ENCODE results near the gene PCAT7.
A peak's percentile ranks its signal among the peaks of the same experiment; 100 is the strongest.
"Not testable (repeated sequence)": the region's sequence is repeated elsewhere in the genome, so short reads cannot be mapped to it uniquely, and the experiment has no call there.

The PCAT7 gene

DNA sequence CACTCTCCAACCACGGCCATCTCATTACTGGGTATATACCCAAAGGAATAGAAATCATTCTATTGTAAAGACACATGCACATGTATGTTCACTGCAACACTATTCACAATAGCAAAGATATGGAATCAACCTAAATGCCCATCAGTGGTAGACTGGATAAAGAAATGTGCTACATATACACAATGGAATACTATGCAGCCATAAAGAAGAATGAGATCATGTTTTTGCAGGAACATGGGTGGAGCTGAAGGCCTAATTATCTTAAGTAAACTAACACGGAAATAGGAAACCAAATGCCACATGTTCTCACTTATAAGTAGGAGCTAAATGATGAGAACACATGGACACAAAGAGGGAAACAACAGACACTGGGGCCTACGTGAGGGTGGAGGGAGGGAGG is 9.4 kb downstream of the PCAT7 start:
- not testable (repeated sequence) for DNase-seq

DNA sequence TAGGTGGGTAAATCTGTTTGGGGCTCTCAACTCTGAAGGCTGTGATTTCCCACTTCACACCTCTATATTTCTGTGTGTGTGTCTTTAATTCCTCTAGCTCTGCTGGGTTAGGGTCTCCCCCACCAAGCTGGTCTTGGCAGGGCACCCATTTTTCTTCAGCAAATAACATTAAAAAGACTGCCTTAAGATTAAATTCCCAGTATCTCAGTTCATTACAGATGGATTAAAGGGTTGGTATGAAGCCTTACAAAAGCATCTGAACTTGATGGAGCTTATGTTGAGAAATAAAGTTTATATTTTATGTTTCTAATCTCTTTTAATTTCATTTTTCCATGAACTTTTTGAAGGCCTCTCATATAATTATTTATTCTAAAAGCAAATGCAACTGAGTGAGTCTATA is 11.7 kb downstream of the PCAT7 start:
- DNase-seq = no peak

DNA sequence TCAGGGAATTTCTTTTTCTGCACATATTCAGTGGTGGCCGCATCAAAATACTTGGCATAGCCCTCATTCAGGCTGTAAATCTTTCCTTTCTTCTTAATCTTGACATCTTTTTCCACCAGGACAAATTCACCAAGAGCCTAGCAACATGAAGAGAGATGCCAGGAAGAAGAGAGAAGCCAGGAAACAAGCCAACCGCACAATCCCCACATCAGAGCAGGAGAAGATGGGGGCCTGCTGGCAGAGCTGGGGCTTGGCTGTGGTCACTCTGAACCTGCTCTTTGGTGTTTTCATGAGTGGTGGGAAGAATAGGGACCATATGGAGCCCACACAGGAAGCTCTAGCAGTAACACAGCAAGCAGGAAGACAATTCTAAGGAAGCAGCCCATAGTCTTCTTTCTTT is 12.4 kb downstream of the PCAT7 start:
- no peak for DNase-seq

DNA sequence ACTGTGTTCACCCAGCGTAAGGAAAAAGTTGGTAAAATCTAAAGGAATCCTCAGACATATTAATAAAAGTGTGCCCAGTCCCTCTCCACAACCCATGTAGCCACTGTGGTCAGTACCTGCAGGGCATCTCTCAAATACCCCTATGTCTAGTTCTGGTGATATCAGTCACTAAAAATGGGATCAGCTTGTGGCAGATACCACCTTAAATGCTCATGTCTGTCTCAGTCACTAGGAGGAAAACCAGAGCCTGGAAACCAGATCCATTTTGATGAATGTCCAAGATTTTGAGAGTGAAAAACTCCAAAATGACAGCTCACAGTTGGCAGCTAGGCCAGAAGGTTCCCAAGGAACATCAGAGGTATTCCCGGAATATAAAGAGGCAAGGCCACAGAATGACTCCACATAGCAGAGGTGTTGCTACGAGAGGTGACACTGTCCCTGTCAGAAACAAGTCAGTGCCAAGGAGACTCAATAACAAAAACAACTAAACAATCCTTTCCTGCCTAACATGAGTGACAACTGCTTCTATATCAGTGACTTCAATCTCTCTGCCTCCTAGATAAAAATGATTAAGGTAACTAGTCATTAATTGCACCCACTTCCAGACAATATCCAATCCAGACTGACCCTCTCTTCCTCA is 13.5 kb downstream of the PCAT7 start:
- no peak for DNase-seq

DNA sequence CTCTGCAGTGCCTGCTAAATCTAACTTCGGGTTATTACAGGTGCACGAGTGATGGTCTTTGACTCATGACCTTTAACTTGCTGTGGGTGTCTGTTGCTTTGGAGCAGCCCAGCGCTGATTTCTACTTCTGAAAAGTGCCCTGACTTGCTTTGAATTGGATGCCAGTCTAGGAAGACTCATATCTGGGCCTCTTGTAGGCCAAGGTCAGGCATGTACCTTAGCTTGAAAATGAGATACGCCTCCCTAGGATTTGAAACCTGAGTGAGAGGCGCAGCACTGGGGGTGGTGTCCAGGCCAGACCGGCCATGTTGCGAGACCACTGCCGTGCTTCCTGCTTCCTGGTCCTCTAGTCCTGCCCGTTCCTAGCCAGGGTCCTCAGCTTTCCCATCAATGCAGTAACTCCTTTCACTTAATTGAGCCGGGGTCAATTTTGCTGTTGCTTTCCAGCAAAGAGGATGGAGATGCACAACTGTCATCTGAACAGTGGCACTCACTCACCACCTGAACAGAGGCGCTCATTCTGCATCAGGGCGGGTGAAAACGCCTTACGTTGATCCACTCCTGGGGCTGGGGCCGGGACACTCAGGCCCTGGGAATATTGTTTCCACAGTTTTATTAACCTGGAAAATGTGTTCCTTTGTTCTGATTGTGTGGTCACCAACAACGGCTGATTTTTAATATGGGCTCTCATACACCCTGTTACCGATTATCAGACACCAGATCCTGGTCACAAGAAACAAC is 14.3 kb downstream of the PCAT7 start:
- DNase-seq = no peak

DNA sequence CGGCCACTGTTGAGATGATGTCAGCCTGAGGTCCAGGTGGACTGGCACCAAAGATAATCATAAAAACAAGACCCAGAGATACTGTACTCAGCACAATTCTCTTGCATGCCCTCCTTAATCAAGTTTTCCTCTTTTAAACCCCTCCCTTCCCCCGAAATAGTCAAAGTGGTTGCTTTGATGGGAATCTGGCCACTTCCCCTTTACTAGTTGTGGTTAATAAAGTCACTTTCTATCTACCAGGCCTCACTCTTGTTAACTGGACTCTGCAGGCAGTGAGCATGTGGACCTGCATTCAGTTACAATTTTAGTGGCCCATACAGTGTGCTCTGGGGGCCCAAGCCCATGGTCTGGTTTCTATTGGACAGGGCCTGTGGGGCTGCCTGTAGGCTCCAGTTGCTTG is 21.2 kb downstream of the PCAT7 start:
- no peak for DNase-seq

DNA sequence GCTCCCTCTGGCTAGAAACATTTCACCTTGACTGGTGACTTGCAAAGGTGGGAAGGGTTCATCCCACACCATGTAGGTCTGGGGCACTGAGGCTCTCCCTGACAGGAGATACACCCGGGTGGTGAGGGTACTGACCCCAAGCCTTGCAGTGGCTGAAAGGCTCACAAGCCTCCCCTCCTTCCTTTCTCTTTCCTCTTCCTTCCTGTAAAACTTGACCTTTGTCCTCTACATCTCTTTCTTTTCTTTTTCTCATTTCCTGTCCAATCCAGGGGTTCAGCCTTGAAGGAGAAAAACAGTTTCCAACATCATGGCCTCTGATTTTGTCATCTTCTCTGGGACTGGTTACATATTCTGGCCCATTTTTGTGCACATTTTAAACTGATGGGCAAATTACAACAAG is 22.2 kb downstream of the PCAT7 start:
- no peak for DNase-seq

DNA sequence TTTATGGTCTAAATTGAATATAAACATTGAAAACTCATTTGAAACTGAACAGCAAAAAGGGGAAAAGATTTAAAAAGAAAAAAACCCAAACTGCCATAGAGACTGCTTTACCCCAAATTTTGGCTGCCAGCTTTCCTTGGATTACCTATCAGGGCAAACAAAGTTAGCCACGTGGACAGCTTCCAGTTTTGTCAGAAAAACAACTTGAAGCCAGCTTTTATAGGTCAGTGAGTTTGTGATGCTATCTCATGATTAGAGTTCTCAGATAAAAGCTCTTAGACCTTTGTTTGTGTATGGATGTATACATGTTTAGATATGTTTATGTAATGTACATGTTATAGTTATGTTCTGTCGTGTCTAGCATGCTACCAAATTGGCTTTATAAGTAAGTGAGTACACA is 22.7 kb downstream of the PCAT7 start:
- DNase-seq = no peak

DNA sequence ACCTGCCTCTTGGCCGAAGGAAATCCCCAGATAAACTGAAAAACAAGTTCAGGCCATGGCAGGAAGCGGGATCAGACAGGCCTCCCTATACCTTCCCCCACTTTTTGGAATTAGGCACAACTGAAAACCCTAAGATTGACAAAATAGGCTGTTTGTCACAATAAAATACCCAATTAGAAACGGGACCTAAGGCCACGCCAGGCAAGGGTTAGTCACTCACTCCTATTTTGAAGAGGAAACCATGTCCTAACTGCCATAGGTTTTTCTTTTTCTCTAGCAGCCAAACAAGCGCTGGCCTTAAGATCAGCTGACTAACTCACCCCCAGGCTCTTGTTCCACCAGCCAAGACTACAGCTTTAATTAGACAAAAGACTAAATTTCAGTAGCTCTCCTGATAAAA is 26.8 kb downstream of the PCAT7 start:
- DNase-seq = no peak

DNA sequence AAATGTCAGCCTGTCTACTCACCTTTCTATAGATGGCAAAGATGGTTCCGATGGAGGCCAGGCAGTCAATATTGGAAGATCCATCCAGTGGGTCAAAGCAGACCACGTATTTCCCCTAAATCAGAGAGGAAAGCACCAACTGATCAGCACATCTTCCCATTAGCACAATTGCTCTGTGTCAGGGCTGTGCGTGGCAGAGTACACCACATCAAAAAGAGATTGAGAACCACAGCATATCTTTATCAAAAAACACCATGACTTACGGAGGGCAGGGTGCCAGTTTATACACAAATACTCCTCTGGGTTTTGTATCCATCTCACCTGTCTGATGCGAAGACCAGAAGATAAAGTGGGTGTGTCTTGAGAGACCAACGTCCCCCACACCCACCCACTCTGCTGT is 29.7 kb downstream of the PCAT7 start:
- no peak for DNase-seq

DNA sequence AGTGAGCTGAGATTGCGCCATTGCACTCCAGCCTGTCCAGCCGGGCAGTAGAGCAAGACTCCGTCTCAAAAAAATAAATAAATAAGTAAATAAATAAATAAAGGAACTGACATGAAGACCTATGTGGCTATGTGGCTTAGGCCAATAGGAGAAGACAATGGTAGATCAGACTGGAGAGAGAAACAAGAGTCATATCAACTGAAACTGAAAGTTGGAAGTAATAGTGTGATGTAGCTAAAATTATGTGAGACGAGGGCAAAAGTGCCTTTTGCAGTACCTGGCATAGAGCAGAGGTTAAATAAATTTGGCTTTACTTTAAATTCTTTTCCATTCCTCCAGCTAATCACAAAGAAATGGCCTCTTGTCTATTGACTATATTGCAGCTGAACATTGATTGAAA is 31.4 kb downstream of the PCAT7 start:
- no peak for DNase-seq

DNA sequence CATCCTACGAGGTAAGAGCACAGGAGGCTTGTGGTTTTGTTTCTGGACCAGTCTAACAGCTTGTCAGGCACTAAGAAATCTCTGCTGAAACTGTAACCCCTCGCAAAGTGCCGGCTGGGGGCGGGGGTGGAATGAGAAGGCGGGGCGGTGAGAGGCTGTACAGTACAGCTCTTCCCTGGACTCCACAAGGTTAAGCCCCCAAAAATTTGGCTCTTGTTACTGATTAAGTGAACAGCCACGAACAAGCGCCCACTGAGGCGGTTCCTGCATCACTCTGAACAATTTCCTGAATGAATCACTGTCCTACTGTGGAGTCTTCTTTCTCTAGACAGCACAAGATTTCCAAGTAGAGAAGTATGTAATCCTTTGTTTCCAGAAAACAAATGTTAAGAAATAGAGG is 31.9 kb downstream of the PCAT7 start:
- DNase-seq = no peak

DNA sequence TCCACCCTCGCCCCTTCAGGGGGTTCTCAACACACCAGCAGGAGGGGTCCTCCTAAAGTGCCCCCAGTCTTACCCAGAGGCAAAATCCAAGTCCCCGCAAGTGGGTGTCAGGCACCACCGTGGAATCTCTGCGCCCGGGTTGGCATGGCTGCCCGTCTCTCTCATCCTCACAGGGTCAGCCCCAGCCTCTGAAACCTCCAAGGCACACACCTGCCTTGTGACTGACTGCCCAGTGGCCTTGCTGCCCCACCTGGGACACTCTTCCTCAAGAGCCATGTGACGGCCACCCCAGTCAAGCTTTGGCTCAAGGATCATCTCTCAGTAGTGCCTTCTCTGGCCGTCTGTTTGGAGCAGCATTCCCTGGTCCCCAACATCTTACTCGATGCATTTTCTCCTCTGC is 33.8 kb downstream of the PCAT7 start:
- DNase-seq = no peak

DNA sequence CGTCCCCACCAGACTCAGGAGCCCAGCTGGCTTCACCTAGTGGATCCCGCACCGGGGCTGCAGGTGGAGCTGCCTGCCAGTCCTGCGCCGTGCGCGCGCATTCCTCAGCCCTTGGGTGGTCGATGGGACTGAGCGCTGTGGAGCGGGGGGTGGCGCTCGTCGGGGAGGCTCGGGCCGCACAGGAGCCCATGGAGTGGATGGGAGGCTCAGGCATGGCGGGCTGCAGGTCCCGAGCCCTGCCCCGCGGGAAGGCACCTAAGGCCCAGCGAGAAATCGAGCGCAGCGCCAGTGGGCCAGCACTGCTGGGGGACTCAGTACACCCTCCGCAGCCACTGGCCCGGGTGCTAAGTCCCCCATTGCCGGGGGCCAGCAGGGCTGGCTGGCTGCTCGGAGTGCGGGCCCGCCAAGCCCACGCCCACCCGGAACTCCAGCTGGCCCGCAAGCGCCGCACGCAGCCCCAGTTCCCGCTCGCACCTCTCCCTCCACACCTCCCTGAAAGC is 36.2 kb downstream of the PCAT7 start:
- not testable (repeated sequence) for DNase-seq

DNA sequence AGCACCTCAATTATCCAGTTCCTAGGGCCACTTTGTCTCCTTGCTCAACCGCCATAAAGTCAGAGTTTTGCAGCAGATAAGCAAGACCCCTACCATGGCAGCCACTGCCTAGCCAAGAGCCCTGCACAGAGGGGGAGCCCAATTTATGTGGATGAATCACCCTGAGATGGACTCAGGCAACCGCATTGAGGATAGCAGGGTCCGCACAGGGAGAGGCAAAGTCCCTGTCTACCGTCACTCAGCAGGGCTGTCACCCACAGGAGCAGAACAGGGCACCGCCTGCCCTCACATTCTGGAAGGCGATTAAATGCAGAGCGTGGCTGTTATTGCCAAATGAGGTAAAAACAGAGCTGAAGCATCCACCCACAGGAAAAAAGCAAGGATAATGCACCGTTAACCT is 37.0 kb downstream of the PCAT7 start:
- DNase-seq = no peak

DNA sequence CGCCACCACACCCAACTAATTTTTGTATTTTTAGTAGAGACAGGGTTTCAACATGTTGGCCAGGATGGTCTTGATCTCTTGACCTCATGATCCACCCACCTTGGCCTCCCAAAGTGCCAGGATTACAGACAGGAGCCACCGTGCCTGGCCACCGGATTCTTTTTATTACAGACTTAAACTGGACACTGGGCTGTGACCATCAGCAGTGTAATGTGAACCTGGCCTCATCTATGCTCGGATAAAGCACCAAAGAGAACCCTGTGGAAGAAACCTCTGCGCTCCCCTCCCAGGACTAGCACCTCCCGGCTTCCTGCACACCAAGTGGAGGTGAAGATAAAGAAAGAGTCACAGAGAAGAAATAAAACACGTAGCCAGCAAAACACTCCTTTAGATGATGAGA is 37.8 kb downstream of the PCAT7 start:
- DNase-seq = not testable (repeated sequence)

DNA sequence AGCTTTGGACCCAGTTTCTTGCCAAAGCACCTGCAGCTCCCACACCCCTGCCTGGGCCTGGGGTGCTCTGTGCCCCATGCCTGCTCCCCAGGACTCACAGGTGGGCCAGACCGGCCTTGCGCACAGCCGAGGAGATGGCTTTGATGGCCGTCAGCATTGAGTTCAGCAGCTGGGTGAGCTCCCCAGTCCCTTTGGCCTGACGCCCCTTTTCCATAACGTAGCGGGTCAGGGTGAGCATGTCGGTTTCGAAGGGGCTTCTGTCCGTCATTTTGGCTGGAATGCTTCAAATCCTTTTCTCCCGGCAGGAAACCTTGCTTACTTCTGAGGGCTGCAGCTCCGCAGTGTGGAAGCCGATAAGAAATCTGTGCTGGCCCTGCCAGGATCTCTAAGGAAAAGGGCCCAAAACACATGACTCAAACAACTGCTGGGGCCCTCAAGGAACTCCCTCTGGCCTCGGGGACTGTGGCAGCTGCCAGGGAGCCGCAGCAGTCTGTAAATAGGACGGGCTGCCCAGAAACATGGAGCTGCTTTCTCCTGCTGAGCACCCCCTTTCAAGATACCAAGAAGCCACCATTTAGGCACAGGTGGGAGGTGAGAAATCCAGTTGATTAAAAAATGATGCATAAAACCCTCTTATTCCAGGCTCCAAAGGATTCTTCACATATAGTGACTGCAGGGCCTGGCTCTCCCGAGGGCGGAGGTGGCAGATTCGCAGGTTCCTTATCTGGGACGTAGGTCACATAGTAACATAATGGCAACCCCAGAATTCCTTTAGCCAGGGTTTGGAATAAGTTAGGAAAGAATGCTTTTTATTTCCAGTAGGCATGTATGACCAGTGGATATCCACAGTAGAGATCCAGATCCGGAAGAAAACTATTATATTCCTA is 38.8 kb downstream of the PCAT7 start, which contains the start of gene FBP2:
Gene FBP2, minus strand, starts transcription at position 366 of the 887 bp plus-strand sequence. Its CDS starts 98 bp downstream, at position 268.
- no peak for DNase-seq

DNA sequence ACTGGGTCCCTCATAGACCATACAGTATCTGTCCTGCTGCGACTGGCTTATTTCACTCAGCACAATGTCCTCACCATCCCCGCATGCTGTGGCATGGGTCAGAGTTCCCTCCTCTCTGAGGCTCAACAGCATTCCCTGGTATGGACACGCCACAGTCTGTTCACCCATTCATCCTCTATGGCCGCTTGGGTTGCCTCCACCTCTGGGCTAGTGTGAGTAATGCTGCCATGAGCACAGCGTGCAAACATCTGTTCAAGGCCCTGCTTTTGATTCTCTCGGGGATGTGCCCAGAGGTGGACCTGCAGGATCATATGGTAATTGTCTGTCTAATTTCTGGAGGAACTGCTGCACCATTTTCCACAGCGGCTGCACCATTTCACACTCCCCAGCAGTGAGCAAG is 44.2 kb downstream of the PCAT7 start:
- no peak for DNase-seq

DNA sequence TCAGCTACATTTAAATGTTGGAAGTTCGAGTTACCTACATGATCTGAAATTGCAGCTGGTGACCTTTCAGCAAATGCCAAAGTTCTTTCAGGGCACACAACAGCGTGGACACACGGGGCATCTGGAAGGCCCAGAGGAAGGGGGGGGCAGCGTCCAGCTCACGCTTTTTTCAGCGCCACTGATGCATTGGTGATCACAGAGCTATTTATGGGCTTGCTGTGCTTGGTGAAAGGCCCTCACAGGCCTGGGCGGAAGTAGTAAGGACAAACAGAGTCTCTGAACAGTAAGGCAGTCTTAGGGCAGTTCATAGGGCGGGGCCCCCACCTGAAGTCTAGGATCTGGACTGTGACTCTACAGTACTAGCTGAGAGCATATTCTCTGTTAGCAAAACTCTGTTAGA is 45.4 kb downstream of the PCAT7 start:
- DNase-seq = no peak

DNA sequence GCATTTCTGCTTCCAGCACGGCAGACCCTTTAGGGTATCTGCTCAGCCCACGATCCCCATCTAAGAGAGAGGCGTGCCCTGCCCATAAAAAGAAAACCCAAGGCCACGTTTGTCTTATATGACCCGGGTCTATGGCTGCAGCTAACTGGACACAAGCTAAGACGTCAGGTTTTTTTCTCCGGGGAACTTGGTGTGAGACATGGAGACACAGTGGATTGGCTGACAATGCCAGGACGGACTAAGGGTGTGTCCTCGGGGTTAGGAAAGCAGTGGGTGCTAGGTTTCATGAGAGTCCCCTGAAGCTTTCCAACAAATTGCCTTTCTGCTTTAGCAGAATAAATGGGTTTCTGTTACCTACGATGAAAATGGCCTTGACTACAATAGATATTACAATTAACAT is 45.8 kb downstream of the PCAT7 start:
- no peak for DNase-seq

DNA sequence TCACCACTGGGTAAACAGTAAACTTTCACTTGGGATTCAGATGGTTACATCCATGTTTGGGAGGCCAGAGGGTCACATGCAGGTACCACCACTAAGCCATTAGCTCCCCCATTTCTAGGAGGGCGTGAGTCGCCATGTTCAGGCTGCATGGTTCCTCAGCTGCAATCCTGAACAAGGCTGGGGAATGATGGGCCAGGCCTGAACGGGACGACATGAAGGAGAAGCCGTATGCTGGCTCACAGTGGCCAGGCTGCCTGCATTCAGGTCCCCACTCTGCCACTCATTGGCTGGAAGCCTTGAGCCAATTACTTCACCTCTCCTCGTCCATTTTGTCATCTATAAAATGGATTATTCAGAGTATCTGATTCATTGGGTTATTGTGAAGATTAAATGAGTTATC is 47.8 kb downstream of the PCAT7 start:
- DNase-seq = no peak

DNA sequence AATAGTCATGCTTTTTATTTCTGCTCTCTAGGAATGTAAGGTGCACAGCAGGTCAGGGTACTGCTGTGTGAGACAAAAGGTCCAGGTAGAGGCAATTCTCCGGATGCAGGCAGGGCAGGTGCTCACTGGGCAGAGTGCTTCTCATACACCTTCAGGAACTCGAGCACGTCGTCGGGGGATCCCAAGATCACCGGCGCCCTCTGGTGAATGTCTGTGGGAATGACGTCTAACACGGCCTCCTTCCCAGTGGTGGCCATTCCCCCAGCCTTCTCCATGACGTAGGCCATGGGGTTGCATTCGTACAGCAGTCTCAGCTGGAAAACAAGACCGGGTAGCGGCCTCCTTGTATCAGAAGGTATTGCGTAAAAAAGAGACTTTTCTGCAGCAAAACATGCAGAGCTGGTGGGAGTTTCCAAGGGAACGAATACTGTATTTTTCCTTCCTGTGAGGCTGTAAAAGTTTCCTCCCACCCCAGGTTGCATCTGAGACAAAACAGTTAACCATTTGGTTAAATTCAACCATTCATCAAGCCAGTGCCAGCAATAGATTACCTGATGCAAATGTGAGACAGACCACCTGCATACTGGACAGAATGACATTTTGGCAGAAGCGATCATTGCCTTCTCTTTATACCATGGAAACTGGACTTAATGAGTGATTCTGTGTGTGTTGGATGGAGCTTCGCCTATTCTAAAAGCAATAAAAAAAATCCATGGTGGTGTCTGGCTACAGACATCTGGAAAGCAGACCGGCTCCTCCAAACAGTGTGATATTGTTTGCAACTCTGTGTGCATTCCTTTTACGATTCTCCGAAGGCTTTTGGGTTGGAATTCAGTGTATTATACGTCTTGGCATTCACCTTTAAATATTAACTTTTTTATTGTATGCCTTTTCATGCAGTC is 48.6 kb downstream of the PCAT7 start:
- peak; percentile 63 for DNase-seq
